Immature natural killer cell (primary cell): ENCODE data around the gene INSRR. TPM values are rescaled to one million over a fixed set of nuclear protein-coding genes. Genes with fewer than 3 reads are reported as not detected.

Source experiments
- DNase-seq, 3 donors: peaks; one replicate each; pipeline ENCODE4 v3.0.0; 2022; ENCODE audit warnings: mixed read lengths in 1 of 3
- H3K27ac Mint-ChIP-seq, 6 donors: one replicate each; pipeline ENCODE4 v1.8.0; 2020; ENCODE audit warnings: mixed read lengths in 6 of 6, mild to moderate bottlenecking in 5 of 6, inconsistent platforms in 4 of 6, moderate library complexity in 3 of 6
- H3K27me3 Mint-ChIP-seq, 3 donors: one replicate each; pipeline ENCODE4 v1.8.0; 2020 to 2021; ENCODE audit warnings: low read depth in 3 of 3, mild to moderate bottlenecking in 3 of 3, mixed read lengths in 3 of 3, moderate library complexity in 3 of 3, inconsistent platforms in 1 of 3
- H3K36me3 Mint-ChIP-seq, 3 donors: one replicate each; pipeline ENCODE4 v1.8.0; 2020; ENCODE audit warnings: mixed read lengths in 3 of 3, inconsistent platforms in 2 of 3, mild to moderate bottlenecking in 2 of 3
- H3K4me1 Mint-ChIP-seq, 2 donors: one replicate each; pipeline ENCODE4 v1.8.0; 2020; ENCODE audit warnings: inconsistent platforms in 2 of 2, mild to moderate bottlenecking in 2 of 2, mixed read lengths in 2 of 2, moderate library complexity in 1 of 2
- H3K4me3 Mint-ChIP-seq, 5 donors: one replicate each; pipeline ENCODE4 v1.8.0; 2020; ENCODE audit warnings: mild to moderate bottlenecking in 5 of 5, mixed read lengths in 5 of 5, inconsistent platforms in 3 of 5, moderate library complexity in 3 of 5
- H3K9me3 Mint-ChIP-seq, 6 donors: one replicate each; pipeline ENCODE4 v1.8.0; 2020; ENCODE audit warnings: mild to moderate bottlenecking in 6 of 6, mixed read lengths in 6 of 6, inconsistent platforms in 4 of 6, moderate library complexity in 3 of 6
- polyA plus RNA-seq, 3 donors: library from polyadenylated mRNA; unstranded; fragments of 300-500 nt; fragmentation: Illumina TruSeq; gene quantifications; one replicate each; pipeline ENCODE4 v1.2.3, GENCODE V29; 2021

The INSRR gene
- polyA plus RNA-seq, 3 donors from 2014 or later: not detected

DNA sequence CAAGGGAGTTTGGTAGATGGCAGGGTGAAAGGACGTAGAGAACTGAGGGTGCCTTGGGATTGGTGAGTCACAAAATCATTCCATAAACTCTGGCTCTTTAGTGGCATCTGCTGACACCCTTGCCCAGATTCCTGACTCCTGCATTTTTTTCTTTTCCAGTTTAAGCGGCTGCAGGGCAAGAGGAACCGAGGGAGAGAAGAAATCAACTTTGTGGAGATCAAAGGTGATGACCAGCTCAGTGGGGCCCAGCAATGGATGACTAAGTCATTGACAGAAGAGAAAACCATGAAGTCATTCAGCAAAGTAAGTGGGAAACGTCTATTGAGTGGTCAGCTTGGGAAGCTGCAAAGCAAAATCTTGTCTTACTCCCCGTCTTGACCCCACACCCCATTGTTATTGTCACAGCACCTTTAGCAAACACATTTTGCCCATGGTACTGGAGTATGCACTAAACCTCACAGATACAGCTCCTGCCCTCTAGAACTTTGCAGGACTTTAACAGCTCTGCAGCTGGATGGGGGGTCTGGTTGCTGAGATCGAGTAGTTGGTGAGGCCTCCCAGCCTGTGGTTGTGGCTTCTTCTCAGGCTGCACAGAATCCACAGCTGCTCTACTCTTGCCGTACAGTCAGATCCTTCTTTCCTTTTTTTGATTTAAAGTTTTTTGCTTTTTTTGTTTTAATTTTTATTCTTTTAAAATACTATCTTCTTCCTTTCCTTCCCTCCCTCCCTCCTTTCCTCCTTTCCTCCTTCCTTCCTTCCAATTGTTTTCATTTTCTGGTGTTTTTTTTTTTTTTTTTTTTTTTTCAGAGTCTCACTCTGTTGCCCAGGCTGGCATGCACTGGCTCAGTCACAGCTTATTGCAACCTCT lies 64.2 kb downstream of the INSRR start:
- H3K4me3 Mint-ChIP-seq: no peak overlapping the region
- no peak for DNase-seq
- no peak overlapping the region for H3K27ac Mint-ChIP-seq
- H3K4me1 Mint-ChIP-seq: peaks cover 0 to 2% of the 10 kb centered on the region in 2 donors
- peaks cover 0 to 3% (median 2%) of the 10 kb centered on the region in 3 donors for H3K27me3 Mint-ChIP-seq
- peaks cover 18 to 57% (median 29%) of the 10 kb centered on the region in 3 donors for H3K36me3 Mint-ChIP-seq
- no peaks in the 10 kb centered on the region for H3K9me3 Mint-ChIP-seq

Other genes starting within 250 kb of the INSRR start
- not detected for gene HAPLN2, start 239.7 kb downstream of the INSRR start, polyA plus RNA-seq
- under 1 TPM in 1 of 3 donors, not detected in 2; 0.35 TPM for gene BCAN, start 217.0 kb downstream of the INSRR start, polyA plus RNA-seq
- not detected for gene NES, start 181.7 kb downstream of the INSRR start, polyA plus RNA-seq
- gene CRABP2, start 153.5 kb downstream of the INSRR start, polyA plus RNA-seq: not detected
- gene METTL25B, start 130.6 kb downstream of the INSRR start, polyA plus RNA-seq: 1 to 10 TPM; 4.1 to 6.3 (median 4.4) TPM
- 10 to 100 TPM in 2 of 3 donors, 1 to 10 TPM in 1; 9.3 to 34.1 (median 15.8) TPM for gene ISG20L2, start 130.4 kb downstream of the INSRR start, polyA plus RNA-seq
- gene MRPL24, start 118.0 kb downstream of the INSRR start, polyA plus RNA-seq: 100 to 1,000 TPM in 1 of 3 donors, 10 to 100 TPM in 2; 75.4 to 126 (median 88.2) TPM
- gene HDGF, start 107.4 kb downstream of the INSRR start, polyA plus RNA-seq: 10 to 100 TPM; 27.5 to 35.4 (median 32.4) TPM
- gene PRCC, start 91.6 kb downstream of the INSRR start, polyA plus RNA-seq: 10 to 100 TPM; 25.9 to 55.6 (median 32.8) TPM
- gene SH2D2A, start 42.3 kb downstream of the INSRR start, polyA plus RNA-seq: 100 to 1,000 TPM in 1 of 3 donors, 10 to 100 TPM in 2; 76.4 to 139 (median 84.1) TPM
- under 1 TPM in 1 of 3 donors, not detected in 2; 0.71 TPM for gene NTRK1, start 1.7 kb upstream of the INSRR start, polyA plus RNA-seq
- gene PEAR1, start 34.6 kb upstream of the INSRR start, polyA plus RNA-seq: under 1 TPM in 1 of 3 donors, not detected in 2; 0.28 TPM
- gene LRRC71, start 61.5 kb upstream of the INSRR start, polyA plus RNA-seq: not detected
- gene ARHGEF11, start 186.6 kb upstream of the INSRR start, polyA plus RNA-seq: under 1 TPM; 0.08 to 0.86 (median 0.22) TPM
- gene ETV3L, start 240.7 kb upstream of the INSRR start, polyA plus RNA-seq: not detected